Measurements from ENCODE around the gene FSIP1.
A peak's percentile ranks its signal among the peaks of the same experiment; 100 is the strongest.

FSIP1 gene

GRCh38 chr15:39645138-39645975 is 137.3 kb downstream of the FSIP1 start:
- no peak for DNase-seq (ENCODE audit: low spot score)

- DNase-seq (ENCODE audit: low spot score) = no peak
These were observed 138.5 kb downstream of the FSIP1 start for GRCh38 chr15:39644136-39644535.

GRCh38 chr15:39643727-39644126 is 138.9 kb downstream of the FSIP1 start:
- DNase-seq (ENCODE audit: low spot score) = peak; percentile 59

GRCh38 chr15:39642011-39642640 is 140.5 kb downstream of the FSIP1 start:
- DNase-seq (ENCODE audit: low spot score) = no peak

GRCh38 chr15:39641191-39641889 is 141.3 kb downstream of the FSIP1 start:
- peak; percentile 81 for DNase-seq (ENCODE audit: low spot score)

GRCh38 chr15:39640665-39641064 is 142.0 kb downstream of the FSIP1 start:
- DNase-seq (ENCODE audit: low spot score) = no peak

- DNase-seq (ENCODE audit: low spot score) = no peak
These were observed 143.6 kb downstream of the FSIP1 start for GRCh38 chr15:39639037-39639436.

GRCh38 chr15:39638041-39638440 is 144.6 kb downstream of the FSIP1 start:
- DNase-seq (ENCODE audit: low spot score) = no peak

- no peak for DNase-seq (ENCODE audit: low spot score)
These were observed 151.3 kb downstream of the FSIP1 start for GRCh38 chr15:39631357-39631756.

GRCh38 chr15:39629906-39630305 is 152.7 kb downstream of the FSIP1 start:
- DNase-seq (ENCODE audit: low spot score) = no peak

- DNase-seq (ENCODE audit: low spot score) = peak; percentile 76
These were observed 153.3 kb downstream of the FSIP1 start for GRCh38 chr15:39629371-39629770.

- DNase-seq (ENCODE audit: low spot score) = no peak
These were observed 153.9 kb downstream of the FSIP1 start for GRCh38 chr15:39628546-39629257.

- DNase-seq (ENCODE audit: low spot score) = no peak
These were observed 154.5 kb downstream of the FSIP1 start for GRCh38 chr15:39628144-39628508.

GRCh38 chr15:39627451-39628143 is 155.0 kb downstream of the FSIP1 start:
- DNase-seq (ENCODE audit: low spot score) = no peak

- no peak for DNase-seq (ENCODE audit: low spot score)
These were observed 156.8 kb downstream of the FSIP1 start for GRCh38 chr15:39625856-39626255.

GRCh38 chr15:39625451-39625850 is 157.2 kb downstream of the FSIP1 start:
- no peak for DNase-seq (ENCODE audit: low spot score)

- peak; percentile 87 for DNase-seq (ENCODE audit: low spot score)
These were observed 157.8 kb downstream of the FSIP1 start for GRCh38 chr15:39624806-39625205.

GRCh38 chr15:39623529-39623931 is 159.1 kb downstream of the FSIP1 start:
- peak; percentile 80 for DNase-seq (ENCODE audit: low spot score)

GRCh38 chr15:39622660-39623516 is 159.8 kb downstream of the FSIP1 start:
- DNase-seq (ENCODE audit: low spot score) = no peak

- no peak for DNase-seq (ENCODE audit: low spot score)
These were observed 160.7 kb downstream of the FSIP1 start for GRCh38 chr15:39621976-39622375.

- no peak for DNase-seq (ENCODE audit: low spot score)
These were observed 161.4 kb downstream of the FSIP1 start for GRCh38 chr15:39621210-39621609.
